ENCODE data around the gene GYS2.
"Not testable (repeated sequence)": the region's sequence is repeated elsewhere in the genome, so short reads cannot be mapped to it uniquely, and the experiment has no call there.

The GYS2 gene

DNA sequence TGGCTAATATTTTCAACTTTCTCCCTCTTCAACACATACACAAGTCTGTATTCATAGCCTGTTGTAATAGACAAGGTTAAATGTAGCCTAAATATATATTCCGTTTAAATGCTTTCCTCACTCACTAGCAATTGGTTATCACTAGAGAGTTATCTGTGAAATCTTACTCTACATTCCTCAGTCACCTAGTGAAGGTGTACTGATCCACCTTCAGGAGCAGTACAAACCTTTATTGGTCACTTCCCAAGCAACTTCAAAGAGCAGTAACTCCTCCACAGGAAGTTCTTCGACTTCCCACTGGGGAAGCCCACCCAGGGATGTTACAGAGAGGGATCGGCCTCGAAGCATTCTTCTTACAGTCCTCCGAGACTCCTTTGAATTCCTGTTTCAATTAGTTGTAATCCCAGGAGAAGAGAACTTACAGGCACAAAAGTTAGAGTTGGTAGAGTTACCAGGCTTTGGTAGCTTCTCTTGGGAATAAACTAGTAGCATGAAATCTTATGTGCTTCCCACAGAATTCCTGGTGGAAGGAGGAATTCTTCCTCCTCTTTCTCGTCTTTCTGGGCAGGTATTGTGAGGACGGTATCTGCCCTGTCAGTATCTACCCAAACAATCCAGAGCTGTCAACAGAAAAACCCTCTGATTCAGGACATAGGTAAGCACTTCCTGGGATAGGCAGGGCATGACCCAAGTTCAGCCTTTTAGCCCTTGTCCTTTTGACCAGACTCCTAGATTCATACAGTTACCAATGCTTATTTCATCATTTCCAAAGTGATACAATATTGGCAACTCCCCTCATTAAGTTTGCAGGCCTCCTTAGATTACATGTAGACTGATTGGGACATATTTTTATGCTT, at the start of gene GYS2:
Gene GYS2 (minus strand): TSS at position 603 of the 857 bp plus-strand sequence. CDS start 255 bp downstream, at position 348.
- DNase-seq: no peak

DNA sequence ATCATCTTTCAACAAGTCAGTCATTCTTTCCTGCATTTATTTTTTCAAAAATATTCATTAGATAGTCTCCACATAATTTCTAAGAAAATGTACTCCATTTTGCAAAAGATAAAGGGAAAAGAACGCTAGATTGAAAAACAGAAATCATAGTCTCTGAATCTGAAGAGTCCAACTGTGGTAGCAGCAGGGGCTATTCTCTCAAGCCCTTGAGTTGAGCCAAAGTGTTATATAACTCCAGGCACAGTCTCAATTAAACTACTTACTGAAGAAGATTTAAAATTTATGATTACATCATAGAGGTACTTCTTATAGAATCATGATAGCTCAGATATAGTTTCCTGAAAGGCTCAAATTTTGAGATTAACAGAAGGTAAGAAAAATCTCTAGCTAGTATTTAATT, 47.2 kb upstream of the GYS2 start:
- DNase-seq: no peak

DNA sequence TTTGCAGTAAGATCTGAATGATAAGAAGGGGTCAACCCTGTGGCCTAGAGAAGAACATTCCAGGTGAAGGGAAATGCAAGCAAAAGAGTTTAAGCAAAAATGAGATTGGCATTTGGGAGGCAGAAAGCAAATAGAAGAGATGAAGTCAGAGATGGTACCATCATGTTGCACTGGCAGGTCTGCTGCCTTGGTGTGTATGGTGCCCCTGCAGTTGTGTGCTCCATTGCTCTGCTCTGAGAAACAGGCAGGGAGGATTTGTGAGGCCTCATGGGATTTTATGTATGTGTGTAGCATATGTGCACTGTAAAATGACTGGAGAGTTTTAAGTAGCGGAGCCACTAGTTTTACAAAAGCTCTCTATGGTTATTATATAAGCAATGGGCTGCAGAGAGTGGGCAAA, 46.4 kb upstream of the GYS2 start:
- no peak for DNase-seq

DNA sequence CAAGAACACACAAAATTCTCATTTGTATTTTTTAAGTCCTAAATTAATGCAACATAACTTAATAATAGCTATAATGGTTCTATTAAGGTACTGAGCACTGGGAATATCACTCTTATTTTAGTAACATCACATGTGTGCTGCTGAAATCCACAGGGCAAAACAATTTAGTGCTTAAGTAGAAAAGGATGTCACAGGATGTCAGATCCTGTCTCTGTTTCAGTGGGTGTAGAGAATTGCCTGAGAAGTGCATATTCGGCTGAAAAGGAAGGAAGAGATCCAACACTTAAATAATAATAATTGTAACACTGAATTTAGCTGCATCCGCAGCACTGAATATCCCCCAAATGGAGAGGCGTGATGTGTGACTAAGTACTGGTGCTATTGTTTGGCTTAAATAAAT, 44.4 kb upstream of the GYS2 start:
- DNase-seq: no peak

- DNase-seq: no peak
These were observed 43.7 kb upstream of the GYS2 start for GRCh38 chr12:21648378-21648777.

DNA sequence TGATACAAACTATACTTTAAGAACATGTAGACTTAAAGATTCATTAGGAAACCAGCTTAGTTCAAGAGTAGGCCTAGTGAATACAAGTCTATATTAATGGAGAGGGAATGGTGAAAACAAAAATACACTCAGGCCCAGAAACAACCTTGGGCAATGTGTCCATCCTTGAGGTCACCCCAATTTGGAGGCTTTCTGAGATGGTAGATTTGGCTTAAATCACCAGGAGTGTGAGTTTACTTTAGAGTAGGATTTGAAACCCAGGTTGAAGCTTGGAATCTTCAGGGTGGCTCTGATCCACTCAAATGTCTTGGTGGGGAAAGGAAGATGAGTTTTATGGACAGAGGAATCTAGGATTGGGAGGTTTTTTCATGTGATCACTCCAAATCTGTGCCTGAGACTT, 42.5 kb upstream of the GYS2 start:
- no peak for DNase-seq

DNA sequence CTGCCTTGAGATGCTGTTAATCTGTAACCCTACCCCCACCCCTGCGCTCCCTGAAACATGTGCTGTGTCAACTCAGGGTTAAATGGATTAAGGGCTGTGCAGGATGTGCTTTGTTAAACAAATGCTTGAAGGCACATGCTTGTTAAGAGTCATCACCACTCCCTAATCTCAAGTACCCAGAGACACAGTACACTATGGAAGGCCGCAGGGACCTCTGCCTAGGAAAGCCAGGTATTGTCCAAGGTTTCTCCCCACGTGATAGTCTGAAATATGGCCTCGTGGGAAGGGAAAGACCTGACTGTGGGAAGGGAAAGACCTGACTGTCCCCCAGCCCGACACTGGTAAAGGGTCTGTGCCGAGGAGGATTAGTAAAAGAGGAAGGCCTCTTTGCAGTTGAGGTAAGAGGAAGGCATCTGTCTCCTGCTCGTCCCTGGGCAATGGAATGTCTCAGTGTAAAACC, 40.4 kb upstream of the GYS2 start:
- DNase-seq: not testable (repeated sequence)

DNA sequence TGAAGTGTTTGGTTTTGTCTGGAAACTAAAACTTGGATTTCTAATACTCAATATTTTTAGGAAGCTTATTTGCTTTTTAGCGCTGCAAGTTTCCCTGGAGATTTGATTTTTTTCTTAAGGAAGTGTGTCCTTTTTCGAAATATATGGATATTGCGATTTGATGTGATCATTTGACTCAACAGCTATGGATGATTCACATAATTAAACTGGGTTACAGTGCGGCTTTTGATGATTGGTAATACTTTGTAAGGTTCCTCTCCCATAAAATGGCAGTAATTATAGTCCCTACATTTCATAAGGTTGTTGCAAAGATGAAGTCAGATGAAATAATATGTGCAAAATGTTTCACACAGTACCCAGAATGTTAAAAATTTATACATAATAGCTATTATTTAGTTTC, 39.9 kb upstream of the GYS2 start:
- DNase-seq: peak; percentile 16 to 37

- no peak for DNase-seq
These were observed 39.1 kb upstream of the GYS2 start for GRCh38 chr12:21643758-21644157.

DNA sequence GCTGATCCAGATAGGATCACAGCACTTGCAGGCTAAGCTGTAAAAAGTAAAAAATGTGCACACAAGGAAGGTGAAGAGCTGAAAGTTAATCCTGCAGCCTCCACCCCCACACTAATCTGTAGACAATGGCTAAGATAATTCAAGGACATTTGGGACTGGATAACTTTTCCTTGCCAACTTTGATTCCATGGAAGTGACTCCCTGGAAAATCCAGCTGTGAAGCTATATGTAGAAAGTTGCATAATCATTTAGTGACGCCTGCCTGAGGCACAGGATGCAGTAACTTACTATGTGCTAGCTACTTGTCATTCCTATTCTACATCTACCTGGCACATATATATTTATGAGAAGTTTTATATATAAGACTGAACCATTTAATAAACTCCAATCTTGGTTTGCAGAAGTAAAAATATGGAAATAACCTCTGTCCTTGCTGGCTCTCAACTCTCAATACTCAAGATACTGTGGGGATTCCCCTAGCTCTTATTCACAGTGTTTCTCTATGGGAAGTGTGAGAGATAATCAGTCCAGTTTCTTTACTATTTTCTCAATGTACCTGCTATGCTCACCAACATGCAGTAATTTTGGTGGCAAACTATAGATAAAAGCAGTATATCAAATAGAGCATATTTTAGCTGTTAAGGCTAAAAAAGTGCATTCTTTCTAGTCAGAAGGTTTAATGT, 38.2 kb upstream of the GYS2 start:
- no peak for DNase-seq

GRCh38 chr12:21638054-21638891, 33.6 kb upstream of the GYS2 start:
- DNase-seq: no peak

DNA sequence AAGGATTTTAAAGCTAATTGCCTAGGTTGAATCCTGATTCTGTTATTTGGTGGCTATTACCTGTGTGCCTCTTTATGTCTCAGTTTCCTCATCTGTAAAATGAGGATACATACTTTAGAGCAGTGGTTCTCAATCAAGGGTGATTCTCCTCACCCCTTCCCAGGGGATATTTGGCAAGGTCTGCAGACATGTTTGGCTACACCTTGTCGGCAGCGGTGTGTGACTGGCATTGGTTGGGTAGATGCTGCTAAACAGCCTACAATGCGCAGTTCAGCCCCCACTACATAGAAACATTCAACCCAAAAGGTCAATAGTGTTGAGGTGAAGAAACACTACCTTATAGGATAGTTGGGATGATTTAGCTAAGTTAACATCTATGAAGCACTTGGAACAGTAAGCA, 29.6 kb upstream of the GYS2 start:
- DNase-seq: no peak

GRCh38 chr12:21631367-21631766, 26.7 kb upstream of the GYS2 start:
- no peak for DNase-seq

- DNase-seq: no peak
These were observed 23.3 kb upstream of the GYS2 start for GRCh38 chr12:21627924-21628323.

GRCh38 chr12:21618566-21618965, 13.9 kb upstream of the GYS2 start:
- DNase-seq: no peak

DNA sequence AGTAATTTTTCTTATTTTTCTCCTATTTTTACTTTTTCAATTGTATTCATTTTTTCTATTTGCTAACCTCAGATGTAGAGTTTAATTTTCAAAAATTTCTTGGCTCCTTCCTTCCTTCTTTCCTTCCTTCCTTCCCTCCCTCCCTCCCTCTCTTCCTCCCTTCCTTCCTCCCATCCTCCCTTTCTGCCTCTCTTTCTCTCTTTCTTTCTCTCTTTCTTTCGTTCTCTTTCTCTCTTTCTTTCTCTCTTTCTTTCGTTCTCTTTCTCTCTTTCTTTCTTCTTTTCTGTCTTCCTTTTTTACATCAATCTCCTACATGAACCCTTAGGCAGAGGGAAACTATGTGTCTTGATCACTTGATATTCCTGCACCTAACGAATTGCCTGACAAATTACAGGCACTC, 12.4 kb upstream of the GYS2 start:
- no peak for DNase-seq

- DNase-seq: peak; percentile 66 to 71
These were observed 10.8 kb upstream of the GYS2 start for GRCh38 chr12:21615431-21615830.

- DNase-seq: no peak
These were observed 9.9 kb upstream of the GYS2 start for GRCh38 chr12:21614506-21614905.

DNA sequence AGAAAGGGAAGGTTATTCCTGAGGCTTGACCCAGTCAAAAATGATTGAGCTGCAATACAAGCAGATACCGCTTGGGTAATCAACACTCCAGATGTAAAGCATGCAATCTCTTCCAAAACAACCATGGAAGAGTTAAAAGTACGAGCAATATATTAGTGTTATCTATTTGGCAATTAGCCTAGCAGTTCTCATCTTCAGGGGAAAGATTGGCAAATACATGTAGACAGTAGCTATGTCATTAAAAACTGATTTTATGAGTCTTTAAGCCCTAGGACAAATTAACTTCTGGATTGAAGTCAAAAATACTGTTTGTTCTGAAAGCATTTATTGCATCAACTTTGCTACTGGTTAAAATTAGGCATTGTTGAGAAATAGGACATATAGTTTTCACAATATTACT, 9.3 kb upstream of the GYS2 start:
- DNase-seq: peak; percentile 17 to 27

- DNase-seq: peak; percentile 23 to 24
These were observed 3.5 kb upstream of the GYS2 start for GRCh38 chr12:21608196-21608595.

DNA sequence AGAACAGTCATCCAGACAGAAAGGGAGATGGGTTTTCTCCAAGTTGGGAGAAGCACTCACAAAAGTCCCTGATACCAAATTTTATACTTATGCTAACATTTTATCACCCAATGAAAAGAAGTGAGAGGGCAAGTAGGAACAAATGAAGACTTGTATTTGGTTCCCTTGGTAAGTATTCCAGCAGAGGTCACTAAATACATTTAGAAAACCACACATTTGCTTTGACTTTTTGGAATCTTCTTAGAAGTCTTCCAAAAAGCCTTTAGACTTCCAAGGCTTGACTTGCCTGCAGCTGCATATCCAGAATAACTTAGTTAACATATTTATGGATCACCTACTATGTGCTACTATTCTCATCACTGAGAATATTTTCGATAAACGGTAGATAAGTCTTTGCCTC, 3.1 kb upstream of the GYS2 start:
- peak; percentile 14 to 46 for DNase-seq

- no peak for DNase-seq
These were observed 1.5 kb upstream of the GYS2 start for GRCh38 chr12:21606175-21606574.

- DNase-seq: no peak
These were observed 1.9 kb downstream of the GYS2 start for GRCh38 chr12:21602774-21603173.
